Caco-2 (cell line): ENCODE measurements around the gene PRPH. TPM values are rescaled to one million over a fixed set of nuclear protein-coding genes. Genes with fewer than 3 reads are reported as not detected.

Experiments
- BruUV-seq: library from RNA; stranded (reverse); fragments of 400-500 nt; replicated peaks from 2 replicates; lab custom pipeline; 2021; lab: Mats Ljungman, UMichigan
- CTCF ChIA-PET: fragments of 300-600 bp; sonication (Branson Sonifier 250); formaldehyde crosslinking; loops from one replicate; lab custom pipeline; 2022; ENCODE audit warnings: antibody characterized with exemption; lab: Charles Lee
- POLR2A ChIA-PET: fragments of 300-600 bp; sonication (Branson Sonifier 250); formaldehyde crosslinking; loops from one replicate; lab custom pipeline; 2022; ENCODE audit warnings: antibody characterized with exemption; lab: Charles Lee
- DNase-seq, 2 experiments: peaks; one replicate each; pipeline versions ENCODE4 v3.0.0 to v3.0.0-alpha.2; 2020 to 2022
- H3K27me3 ChIP-seq: replicated peaks from 2 replicates; pipeline ENCODE4 v1.6.0; 2011; ENCODE audit warnings: low read length; ENCODE audit not compliant: control insufficient read depth, insufficient read depth
- H3K36me3 ChIP-seq: 2 replicates; pipeline ENCODE4 v1.5.1; 2011; ENCODE audit warnings: low read length; ENCODE audit not compliant: control insufficient read depth, insufficient read depth
- H3K4me1 ChIP-seq: fragments of 250-450 bp; sonication (Bioruptor Pico); 2 replicates; pipeline ENCODE4 v1.5.1; 2020; ENCODE audit warnings: mild to moderate bottlenecking
- H3K4me3 ChIP-seq: 2 replicates; pipeline ENCODE4 v1.5.1; 2011; ENCODE audit warnings: low read depth, mild to moderate bottlenecking, control low read depth, low read length
- H3K9me3 ChIP-seq: fragments of 250-450 bp; sonication (Bioruptor Pico); 2 replicates; pipeline ENCODE4 v1.5.1; 2020; ENCODE audit warnings: mild to moderate bottlenecking, moderate library complexity
- H3K27ac Mint-ChIP-seq: one replicate; pipeline ENCODE4 v1.8.0; 2022; ENCODE audit warnings: mixed read lengths; ENCODE audit not compliant: unreplicated experiment
- H3K27me3 Mint-ChIP-seq: one replicate; pipeline ENCODE4 v1.8.0; 2022; ENCODE audit warnings: mixed read lengths; ENCODE audit not compliant: insufficient read depth, unreplicated experiment
- H3K36me3 Mint-ChIP-seq: one replicate; pipeline ENCODE4 v1.8.0; 2022; ENCODE audit warnings: mild to moderate bottlenecking, mixed read lengths; ENCODE audit not compliant: insufficient read depth, unreplicated experiment
- H3K4me1 Mint-ChIP-seq: one replicate; pipeline ENCODE4 v1.8.0; 2022; ENCODE audit warnings: low read depth, mixed read lengths; ENCODE audit not compliant: unreplicated experiment
- H3K4me3 Mint-ChIP-seq: one replicate; pipeline ENCODE4 v1.8.0; 2022; ENCODE audit warnings: mild to moderate bottlenecking, moderate library complexity, mixed read lengths; ENCODE audit not compliant: unreplicated experiment
- H3K9me3 Mint-ChIP-seq: one replicate; pipeline ENCODE4 v1.8.0; 2022; ENCODE audit warnings: mixed read lengths; ENCODE audit not compliant: unreplicated experiment
- intact Hi-C: fragments of 100-400 bp; cut with micrococcal nuclease; formaldehyde crosslinking; loops from one replicate; pipeline ENCODE4 v1.10.0; 2022; ENCODE audit not compliant: unreplicated experiment
- total RNA-seq: library from RNA; stranded (reverse); gene quantifications from 2 replicates; pipeline ENCODE4 v1.2.3, GENCODE V29; 2022
- TF ChIP-seq, protein P1 (sequence below), 2 experiments: fragments of 200-600 bp in 1 of 2; IDR thresholded peaks; 1 replicate in 1 of 2; 2 replicates in 1 of 2; pipeline versions ENCODE4 v1.5.1 to v1.8.0; 2011 to 2022; ENCODE audit warnings: antibody characterized with exemption in 1 of 2, control low read depth in 1 of 2, inconsistent platforms in 1 of 2, low read depth in 1 of 2, low read length in 1 of 2, mild to moderate bottlenecking in 1 of 2, moderate library complexity in 1 of 2; ENCODE audit not compliant: insufficient read depth in 1 of 2, severe bottlenecking in 1 of 2, unreplicated experiment in 1 of 2

Gene PRPH
- total RNA-seq, 1 experiment from 2014 or later, result 4.9 TPM

DNA sequence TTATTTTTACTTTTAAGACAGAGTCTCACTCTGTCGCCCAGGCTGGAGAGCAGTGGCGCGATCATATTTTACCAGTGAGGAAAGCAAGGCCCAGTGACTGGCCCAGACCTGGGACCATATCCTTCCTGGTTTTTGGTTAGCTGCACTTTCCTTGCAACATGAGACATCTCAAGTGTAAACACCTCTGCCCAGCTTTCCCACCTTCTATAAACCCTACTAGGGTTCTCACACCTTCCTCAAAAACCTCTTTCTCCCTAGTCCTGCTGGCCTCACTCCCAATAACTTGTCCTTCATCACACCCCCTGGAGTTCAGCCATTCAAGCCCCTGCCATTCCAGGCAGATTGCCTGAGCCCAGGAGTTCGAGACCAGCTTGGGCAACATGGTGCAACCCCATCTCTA is 10.3 kb upstream of the PRPH start:
- H3K27me3 Mint-ChIP-seq, result peaks cover 3% of the 10 kb centered on the region
- H3K4me3 Mint-ChIP-seq, result no peak overlapping the region
- H3K4me1 ChIP-seq, result peaks cover 13% of the 10 kb centered on the region
- ChIA-PET POLR2A (no interaction called here), CTCF (interaction anchor here (2.1 kb wide), 1 partner anchor 13 kb away, joined by 8 read pairs; no protein-coding TSS in a partner anchor)
- no TSS peak for BruUV-seq
- DNase-seq, result peak in 1 of 2 experiments; percentile 16
- H3K36me3 Mint-ChIP-seq, result no peaks in the 10 kb centered on the region
- H3K36me3 ChIP-seq, result no peaks in the 10 kb centered on the region
- H3K27ac Mint-ChIP-seq, result no peak overlapping the region
- H3K9me3 Mint-ChIP-seq, result no peaks in the 10 kb centered on the region
- intact Hi-C loops, result no loop called here
- no peaks in the 10 kb centered on the region for H3K9me3 ChIP-seq
- no peaks in the 10 kb centered on the region for H3K27me3 ChIP-seq
- no peak overlapping the region for H3K4me3 ChIP-seq
- H3K4me1 Mint-ChIP-seq, result peaks cover 19% of the 10 kb centered on the region
- TF ChIP-seq, protein P1, sequence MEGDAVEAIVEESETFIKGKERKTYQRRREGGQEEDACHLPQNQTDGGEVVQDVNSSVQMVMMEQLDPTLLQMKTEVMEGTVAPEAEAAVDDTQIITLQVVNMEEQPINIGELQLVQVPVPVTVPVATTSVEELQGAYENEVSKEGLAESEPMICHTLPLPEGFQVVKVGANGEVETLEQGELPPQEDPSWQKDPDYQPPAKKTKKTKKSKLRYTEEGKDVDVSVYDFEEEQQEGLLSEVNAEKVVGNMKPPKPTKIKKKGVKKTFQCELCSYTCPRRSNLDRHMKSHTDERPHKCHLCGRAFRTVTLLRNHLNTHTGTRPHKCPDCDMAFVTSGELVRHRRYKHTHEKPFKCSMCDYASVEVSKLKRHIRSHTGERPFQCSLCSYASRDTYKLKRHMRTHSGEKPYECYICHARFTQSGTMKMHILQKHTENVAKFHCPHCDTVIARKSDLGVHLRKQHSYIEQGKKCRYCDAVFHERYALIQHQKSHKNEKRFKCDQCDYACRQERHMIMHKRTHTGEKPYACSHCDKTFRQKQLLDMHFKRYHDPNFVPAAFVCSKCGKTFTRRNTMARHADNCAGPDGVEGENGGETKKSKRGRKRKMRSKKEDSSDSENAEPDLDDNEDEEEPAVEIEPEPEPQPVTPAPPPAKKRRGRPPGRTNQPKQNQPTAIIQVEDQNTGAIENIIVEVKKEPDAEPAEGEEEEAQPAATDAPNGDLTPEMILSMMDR (IDR thresholded peaks at IDR 0.05; ENCODE audit: insufficient read depth in 1 of 2, low read depth in 1 of 2, low read length in 1 of 2, severe bottlenecking in 1 of 2, unreplicated experiment in 1 of 2), result no peak

DNA sequence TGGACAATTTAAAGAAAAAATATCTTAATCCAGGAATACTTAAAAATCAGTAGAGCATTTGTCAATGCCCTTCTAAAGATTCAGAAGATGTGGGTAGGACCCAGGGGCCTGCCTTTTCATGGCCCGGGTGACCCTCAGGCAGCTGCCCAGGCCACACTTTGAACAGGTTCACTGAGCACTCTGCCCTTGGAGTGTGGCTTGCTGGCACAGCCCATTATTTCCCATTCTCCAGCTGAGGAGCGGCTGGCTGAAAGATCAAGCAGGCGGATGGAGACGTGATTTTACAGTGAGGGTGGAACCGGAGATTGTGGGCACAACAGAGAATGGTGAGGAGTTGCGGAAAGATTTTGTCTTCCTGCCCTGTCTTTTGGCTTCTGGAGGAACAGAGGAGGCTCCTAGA is 7.1 kb upstream of the PRPH start:
- ChIA-PET POLR2A (no interaction called here), CTCF (interaction anchor here (1.1 to 2.4 kb wide), 10 partner anchors 10 to 293 kb away, joined by 3 to 41 read pairs (median 10); partner anchors contain the start of genes C1QL4 and TROAP)
- H3K27ac Mint-ChIP-seq, result no peak overlapping the region
- DNase-seq, result no peak
- peaks cover 3% of the 10 kb centered on the region for H3K27me3 Mint-ChIP-seq
- Histone ChIP-seq H3K27me3 (no peaks in the 10 kb centered on the region), H3K9me3 (no peaks in the 10 kb centered on the region), H3K4me3 (no peak overlapping the region), H3K36me3 (no peaks in the 10 kb centered on the region), H3K4me1 (peaks cover 5% of the 10 kb centered on the region; the same call in 1 of the 2 replicates)
- BruUV-seq, result no TSS peak
- intact Hi-C loops, result loop anchor here (1.0 to 2.0 kb wide), 5 partner anchors 9 to 226 kb away; partner anchors contain the start of genes DNAJC22 and TROAP
- H3K9me3 Mint-ChIP-seq, result no peaks in the 10 kb centered on the region
- peaks cover 6% of the 10 kb centered on the region for H3K4me1 Mint-ChIP-seq
- H3K36me3 Mint-ChIP-seq, result no peaks in the 10 kb centered on the region
- no peak overlapping the region for H3K4me3 Mint-ChIP-seq
- TF ChIP-seq, protein P1 (IDR thresholded peaks at IDR 0.05; ENCODE audit: insufficient read depth in 1 of 2, low read depth in 1 of 2, low read length in 1 of 2, severe bottlenecking in 1 of 2, unreplicated experiment in 1 of 2), result no peak

DNA sequence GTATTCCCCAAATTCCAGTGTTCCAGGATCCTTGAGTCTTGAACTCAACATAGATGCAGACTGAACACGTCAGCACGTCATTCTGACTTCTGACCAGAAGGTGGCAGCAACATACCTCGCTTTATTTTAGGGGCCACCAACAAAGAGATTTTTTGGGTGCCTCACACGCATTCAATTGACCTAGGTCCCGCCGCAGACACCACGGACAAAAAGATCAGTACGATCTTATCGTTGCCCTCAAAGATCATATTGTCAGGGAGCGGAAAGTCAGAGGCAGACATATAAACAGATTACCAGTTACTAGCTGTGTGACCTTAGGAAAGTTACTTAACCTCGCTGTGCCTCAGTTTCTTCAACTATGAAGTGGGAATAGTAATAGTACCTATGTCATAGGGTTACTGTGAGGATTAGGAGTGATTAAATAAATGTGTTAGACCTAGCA is 6.5 kb upstream of the PRPH start:
- Mint-ChIP-seq H3K4me3 (no peak overlapping the region), H3K27me3 (peaks cover 3% of the 10 kb centered on the region), H3K4me1 (peaks cover 6% of the 10 kb centered on the region), H3K27ac (no peak overlapping the region), H3K9me3 (no peaks in the 10 kb centered on the region), H3K36me3 (no peaks in the 10 kb centered on the region)
- intact Hi-C loops, result loop anchor here (1.0 to 2.0 kb wide), 5 partner anchors 9 to 226 kb away; partner anchors contain the start of genes DNAJC22 and TROAP
- H3K9me3 ChIP-seq, result no peaks in the 10 kb centered on the region
- ChIA-PET POLR2A (interaction anchor here (0.5 to 0.9 kb wide), 2 partner anchors 35 to 68 kb away, joined by 3 read pairs; partner anchors contain the start of gene TROAP), CTCF (interaction anchor here (0.6 to 2.4 kb wide), 15 partner anchors 9 to 292 kb away, joined by 3 to 41 read pairs (median 7); partner anchors contain the start of genes C1QL4 and TROAP)
- peak in 1 of 2 experiments; percentile 75 for DNase-seq
- H3K4me3 ChIP-seq, result no peak overlapping the region
- H3K4me1 ChIP-seq, result peaks cover 3% of the 10 kb centered on the region; the same call in 1 of the 2 replicates
- BruUV-seq, result no TSS peak
- H3K36me3 ChIP-seq, result no peaks in the 10 kb centered on the region
- H3K27me3 ChIP-seq, result no peaks in the 10 kb centered on the region
- TF ChIP-seq, protein P1 (IDR thresholded peaks at IDR 0.05; ENCODE audit: insufficient read depth in 1 of 2, low read depth in 1 of 2, low read length in 1 of 2, severe bottlenecking in 1 of 2, unreplicated experiment in 1 of 2), result peak; percentile 77 to 96
